MV-4-11 (cell line): ENCODE data around the gene PLEKHD1.
A peak's percentile ranks its signal among the peaks of the same experiment; 100 is the strongest.
"Not testable (repeated sequence)": the region's sequence is repeated elsewhere in the genome, so short reads cannot be mapped to it uniquely, and the experiment has no call there.

Experiments
- DNase-seq: peaks from one replicate; lab custom pipeline; 2025; lab: John Stamatoyannopoulos, UW

The PLEKHD1 gene

DNA sequence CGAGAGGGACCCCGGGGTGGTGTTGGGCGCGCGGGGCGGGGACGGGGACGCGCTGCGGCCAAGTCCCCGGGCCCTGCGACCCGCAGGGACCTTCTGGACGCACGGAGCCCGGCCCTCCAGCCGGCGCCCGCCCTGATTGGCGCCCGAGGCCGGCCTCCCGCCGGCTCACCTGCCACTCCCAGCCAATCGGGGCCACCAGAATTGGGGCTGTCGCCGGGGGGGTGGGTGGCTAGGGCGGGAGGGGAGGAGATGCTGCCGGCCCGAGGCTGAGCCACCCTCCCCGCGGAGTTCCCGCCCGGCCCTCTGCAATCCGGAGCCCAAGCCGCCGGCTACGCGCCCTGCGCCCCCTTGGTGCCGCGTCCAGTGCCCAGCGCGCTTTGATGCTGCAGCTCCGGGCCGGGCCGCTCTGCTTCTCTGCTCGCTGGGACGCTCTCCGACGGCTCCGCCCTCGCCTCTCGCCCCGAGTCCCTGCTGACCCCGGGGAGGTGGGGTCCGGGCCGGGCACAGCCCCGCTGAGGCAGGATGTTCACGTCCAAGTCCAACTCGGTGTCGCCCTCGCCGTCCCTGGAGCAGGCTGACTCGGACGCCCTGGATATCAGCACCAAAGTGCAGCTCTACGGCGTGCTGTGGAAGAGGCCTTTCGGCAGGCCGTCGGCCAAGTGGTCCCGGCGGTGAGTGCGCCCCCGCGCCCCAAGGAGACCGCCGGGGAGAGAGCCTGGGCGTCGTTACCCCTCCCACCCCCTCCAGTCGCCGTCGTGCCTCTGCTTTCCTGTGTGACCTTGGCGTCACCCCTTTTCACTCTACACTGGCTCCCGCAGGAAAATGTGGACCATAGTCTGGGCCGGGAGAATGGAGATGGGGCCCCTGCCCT is at the start of gene PLEKHD1:
Gene PLEKHD1, plus strand, starts transcription at position 285 of the 871 bp plus-strand sequence. Its CDS starts 238 bp downstream, at position 523.
- no peak for DNase-seq

DNA sequence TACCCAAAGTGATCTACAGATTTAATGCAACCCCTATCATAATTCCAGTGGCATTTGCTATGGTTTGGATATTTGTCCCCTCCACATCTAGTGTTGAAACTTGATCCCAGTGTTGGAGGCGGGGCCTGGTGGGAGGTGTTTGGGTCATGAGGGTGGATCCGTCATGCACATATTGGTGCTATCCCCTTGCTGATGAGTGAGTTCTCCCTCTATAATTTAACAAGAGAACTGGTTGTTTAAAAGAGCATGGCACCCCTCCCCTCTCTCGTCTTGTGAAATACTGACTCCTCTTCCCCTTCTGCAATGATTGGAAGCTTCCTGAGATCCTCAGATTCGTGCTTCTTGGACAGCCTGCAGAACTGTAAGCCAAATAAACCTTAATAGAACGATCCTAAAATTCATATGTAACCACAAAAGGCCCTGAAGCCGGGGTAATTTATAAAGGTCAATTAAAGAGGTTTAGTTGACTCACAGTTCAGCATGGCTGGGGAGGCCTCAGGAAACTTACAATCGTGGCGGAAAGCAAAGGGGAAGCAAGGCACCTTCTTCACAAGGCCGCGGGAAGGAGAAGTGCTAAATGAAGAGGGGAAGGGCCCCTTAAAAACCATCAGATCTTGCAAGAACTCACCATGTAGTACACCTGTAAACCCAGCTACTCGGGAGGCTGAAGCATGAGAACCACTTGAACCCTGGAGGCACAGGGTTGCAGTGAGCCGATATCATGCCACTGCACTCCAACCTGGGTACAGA is 44.8 kb upstream of the PLEKHD1 start:
- peak; percentile 59 for DNase-seq

DNA sequence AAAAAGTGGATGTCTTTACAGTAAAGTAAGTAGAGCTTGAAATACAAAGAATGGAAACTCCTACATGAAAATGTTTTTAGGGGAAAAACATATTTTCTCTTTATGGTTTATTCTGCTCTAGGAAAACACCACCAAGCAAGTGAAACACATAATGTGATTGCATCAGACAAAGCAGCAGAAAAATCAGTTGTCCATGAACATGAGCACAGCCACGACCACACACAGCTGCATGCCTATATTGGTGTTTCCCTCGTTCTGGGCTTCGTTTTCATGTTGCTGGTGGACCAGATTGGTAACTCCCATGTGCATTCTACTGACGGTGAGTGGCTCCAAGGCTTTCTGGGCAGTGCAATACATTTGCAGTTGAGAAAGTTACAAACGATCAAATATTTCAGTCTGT is 42.6 kb upstream of the PLEKHD1 start:
- DNase-seq = peak; percentile 77

DNA sequence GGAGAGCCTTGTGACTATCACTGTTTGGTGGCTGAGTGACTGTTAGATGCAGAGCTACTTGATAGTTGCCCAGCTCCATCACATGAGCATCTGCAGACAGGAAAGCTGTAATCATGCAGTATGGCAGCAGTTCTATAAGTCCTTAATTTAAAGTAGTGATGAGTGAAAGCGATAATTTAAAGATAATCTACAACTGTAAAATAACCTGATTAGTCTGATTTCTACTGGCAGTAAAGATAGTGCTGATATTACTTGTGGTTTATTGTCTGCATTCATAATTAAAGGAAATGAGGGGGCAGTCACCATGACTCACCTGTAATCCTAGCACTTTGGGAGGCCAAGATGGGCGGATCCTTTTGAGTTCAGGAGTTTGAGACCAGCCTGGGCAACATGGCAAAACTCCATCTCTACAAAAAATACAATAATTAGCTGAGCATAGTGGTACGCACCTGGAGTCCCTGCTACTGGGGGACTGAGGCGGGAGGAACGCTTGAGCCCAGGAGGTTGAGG is 41.2 kb upstream of the PLEKHD1 start:
- no peak for DNase-seq

DNA sequence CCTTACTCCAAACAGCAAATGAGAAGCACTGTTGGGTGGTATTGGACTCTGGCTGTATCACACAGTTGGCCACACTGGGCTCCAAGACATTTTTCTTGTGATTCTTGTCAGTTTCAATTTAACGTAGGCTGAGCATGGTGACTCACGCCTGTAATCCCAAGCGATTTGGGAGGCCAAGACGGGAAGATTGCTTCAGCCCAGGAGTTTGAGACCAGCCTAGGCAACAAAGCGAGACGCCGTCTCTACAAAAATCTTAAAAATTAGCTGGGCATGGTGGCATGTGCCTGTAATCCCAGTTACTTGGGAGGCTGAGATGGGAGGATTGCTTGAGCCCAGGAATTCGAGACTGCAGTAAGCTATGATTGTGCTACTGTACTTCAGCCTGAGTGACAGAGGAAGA is 35.3 kb upstream of the PLEKHD1 start:
- DNase-seq = no peak

DNA sequence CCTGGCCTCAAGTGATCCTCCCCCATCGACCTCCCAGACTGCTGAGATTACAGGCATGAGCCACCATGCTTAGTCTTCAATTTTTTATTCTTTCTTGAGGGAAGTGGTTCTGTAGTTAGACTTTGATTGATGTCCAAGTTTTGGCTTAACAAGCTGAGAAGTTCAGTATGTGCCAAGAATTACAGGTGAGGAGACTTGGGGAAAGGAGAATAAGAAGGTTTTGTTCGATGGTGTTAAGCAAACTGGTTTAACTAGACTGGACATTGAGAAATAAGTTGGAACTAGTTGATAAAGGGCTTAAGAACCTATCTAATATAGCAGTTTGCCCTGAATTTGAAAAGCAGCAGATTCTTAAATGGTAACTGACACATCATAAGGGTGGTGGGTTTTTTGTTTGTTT is 32.6 kb upstream of the PLEKHD1 start:
- DNase-seq = no peak

DNA sequence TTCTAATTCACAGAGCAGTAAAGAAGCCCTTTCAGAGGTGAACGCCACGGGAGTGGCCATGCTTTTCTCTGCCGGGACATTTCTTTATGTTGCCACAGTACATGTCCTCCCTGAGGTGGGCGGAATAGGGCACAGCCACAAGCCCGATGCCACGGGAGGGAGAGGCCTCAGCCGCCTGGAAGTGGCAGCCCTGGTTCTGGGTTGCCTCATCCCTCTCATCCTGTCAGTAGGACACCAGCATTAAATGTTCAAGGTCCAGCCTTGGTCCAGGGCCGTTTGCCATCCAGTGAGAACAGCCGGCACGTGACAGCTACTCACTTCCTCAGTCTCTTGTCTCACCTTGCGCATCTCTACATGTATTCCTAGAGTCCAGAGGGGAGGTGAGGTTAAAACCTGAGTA is 26.2 kb upstream of the PLEKHD1 start:
- DNase-seq = no peak

DNA sequence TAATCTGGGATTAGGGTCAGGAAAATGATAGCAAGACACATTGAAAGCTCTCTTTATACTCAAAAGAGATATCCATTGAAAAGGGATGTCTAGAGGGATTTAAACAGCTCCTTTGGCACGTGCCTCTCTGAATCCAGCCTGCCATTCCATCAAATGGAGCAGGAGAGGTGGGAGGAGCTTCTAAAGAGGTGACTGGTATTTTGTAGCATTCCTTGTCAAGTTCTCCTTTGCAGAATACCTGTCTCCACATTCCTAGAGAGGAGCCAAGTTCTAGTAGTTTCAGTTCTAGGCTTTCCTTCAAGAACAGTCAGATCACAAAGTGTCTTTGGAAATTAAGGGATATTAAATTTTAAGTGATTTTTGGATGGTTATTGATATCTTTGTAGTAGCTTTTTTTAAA is 25.4 kb upstream of the PLEKHD1 start:
- no peak for DNase-seq

DNA sequence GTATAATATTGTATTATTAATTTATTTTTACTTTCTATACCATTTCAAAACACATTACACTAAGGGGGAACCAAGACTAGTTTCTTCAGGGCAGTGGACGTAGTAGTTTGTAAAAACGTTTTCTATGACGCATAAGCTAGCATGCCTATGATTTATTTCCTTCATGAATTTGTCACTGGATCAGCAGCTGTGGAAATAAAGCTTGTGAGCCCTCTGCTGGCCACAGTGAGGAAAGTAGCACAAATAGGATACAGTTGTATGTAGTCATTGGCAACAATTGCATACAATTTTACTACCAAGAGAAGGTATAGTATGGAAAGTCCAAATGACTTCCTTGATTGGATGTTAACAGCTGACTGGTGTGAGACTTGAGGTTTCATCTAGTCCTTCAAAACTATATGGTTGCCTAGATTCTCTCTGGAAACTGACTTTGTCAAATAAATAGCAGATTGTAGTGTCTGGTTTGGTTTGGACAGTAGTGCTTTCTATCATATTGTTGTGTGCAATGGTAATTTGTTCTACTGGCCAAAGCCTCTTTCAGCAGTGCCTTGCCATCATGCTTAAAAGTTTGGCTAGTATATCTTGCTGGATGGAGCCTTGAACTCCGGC is 24.3 kb upstream of the PLEKHD1 start:
- DNase-seq = peak; percentile 91

DNA sequence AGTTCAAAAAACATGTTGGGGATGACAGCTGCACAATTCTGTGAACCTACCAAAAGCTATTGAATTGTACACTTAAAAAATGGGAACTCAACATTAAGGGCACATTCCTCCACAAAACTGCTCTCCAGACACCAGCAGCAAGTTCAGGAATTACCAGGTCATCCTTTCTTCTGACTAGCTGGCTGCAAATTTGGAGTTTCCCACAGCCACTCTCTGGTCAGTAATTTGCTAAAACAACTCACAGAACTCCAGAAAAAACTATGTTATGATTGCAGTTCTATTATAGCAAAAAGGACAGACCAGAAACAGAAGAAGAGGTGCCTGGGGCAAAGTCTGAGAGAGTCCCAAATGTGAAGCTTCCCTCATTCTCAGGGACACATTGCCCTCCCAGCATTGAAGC is 20.1 kb upstream of the PLEKHD1 start:
- no peak for DNase-seq

DNA sequence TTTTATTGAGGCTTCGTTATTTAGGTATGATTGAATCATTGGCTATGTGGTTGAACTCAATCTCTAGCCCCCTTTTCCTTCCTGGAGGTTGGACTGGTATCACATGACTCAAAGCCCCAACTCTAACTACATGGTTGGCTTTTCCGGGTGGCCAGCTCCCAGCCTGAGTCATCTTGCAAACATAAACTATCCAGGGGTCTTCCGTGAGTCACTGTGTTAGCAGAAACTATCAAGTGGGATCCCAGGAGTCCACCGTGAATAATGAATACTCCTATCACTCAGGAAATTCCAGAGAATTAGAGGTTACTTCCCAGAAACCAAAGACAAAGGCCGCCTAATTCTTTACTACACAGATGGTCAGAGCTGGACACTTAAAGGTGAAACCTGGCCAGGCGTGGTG is 19.7 kb upstream of the PLEKHD1 start:
- no peak for DNase-seq

DNA sequence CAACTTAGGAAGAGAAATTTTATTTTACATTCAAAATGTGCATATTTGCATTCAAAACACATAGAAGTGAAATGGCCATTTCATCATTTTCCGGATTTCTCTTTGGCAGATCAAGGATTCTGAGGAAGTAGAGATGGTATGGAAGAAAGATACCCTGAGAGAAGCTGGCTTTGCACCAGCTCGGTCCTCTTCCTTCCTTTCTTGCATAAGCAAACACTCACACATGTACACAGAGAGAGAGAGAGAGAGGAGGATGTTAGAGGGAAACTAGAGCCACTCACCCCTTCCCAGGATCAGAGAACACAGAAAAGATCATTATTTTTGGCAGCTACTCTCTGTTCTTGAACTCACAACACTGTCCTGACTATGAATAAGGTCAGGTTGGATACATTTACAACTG is 15.6 kb upstream of the PLEKHD1 start:
- peak; percentile 63 for DNase-seq

DNA sequence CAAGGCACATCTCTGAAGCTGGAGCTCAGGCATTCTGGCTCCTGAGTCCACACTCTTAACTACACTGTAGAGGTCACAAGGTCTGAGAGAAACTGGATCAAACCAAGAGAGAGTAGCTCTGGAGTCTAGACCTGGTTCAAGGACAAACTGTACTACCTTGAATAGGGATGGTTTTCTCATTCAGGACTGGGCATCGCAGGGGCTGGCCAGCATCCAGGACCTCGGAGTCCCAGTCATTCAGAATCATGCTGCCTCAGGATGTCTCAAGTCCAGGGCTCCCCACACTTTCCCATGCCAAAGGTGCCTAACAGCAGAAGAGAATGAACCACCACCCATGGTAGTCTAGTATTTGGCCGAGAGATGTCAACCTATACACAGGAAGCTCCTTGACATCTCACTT is 13.1 kb upstream of the PLEKHD1 start:
- no peak for DNase-seq

DNA sequence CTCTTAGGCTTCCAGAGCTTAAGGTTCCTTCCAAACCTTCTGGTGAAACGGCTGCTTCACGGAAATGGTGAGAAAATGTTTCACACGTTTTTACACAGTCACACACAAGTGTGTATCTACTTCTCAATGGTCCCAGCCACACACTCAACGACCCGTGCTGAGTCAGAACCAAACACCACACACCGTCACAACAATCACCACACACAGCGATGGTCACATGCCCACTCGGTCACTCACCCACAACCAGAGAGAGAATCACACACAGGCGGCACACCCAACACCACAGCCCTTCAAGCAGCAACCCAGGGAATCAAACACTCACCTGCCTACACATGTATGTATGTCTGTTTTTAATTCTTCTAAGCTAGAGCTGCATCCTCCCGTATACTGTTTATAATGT is 12.6 kb upstream of the PLEKHD1 start:
- no peak for DNase-seq

DNA sequence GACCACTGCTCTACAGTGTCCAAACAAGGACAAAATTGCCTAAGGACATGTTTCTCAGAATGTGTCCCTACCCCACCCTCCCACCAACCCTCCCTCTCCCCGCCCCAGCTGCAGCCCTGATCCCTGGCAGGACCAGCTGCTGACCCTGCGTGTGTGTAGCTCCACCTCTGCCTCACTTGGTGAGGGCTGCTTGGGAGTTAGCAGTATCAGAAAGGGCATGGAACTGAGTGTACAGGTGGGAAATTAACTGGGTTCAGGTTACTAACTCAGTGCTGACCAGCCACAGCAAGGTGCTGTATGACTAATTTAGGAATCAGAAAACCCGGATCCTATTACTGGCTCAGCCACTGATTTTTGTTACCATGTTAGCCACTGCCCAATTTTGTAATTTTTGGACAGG is 11.3 kb upstream of the PLEKHD1 start:
- no peak for DNase-seq

DNA sequence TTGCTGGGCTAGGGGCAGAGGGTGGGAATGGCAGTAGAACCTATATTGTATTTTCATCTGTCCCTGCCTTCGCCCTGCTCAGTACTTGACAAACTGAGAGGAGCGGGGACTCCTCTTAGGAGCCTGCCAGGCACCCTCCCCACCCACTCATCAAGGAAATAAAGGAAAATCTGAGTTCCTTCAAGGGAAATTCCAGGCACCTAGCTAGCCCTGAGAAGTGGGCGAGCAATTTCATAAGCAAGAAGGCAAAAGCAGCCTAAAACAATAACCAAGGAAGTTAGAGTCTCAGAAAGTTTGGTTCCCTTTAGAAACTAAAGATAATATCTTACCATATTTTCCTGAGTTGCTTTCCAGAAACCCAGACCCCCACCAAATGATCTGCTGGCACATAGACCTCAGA is 10.6 kb upstream of the PLEKHD1 start:
- DNase-seq = no peak

DNA sequence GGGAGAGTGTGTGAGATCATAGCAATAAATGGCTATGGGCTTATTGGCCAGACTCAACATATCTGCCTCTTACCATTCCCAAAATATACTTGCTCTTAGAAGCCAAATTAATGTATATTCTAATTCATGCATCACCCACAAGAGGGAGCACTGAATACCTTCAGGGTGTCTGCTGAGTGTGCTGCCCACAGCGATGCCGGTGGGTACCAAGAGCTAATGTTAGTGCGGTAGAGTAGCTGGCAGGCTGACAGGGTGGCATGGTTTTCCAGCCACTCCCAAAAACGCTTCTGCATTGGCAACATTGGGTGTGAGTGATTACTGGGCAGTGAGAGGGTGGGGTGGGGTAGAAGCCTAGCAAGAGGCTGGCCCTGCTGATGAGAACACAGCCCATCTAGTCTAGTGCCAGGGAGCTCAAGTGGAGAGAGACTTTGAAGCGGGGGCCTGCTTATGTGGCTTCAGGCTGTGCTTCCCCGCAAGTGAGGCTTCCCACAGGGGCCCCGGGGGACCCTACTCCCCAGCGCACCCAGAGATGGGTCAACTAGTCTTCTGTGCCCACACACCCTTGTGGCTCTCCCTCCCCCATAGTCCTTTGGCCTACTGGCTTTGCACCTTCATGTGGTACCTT is 9.2 kb upstream of the PLEKHD1 start:
- peak; percentile 29 for DNase-seq

DNA sequence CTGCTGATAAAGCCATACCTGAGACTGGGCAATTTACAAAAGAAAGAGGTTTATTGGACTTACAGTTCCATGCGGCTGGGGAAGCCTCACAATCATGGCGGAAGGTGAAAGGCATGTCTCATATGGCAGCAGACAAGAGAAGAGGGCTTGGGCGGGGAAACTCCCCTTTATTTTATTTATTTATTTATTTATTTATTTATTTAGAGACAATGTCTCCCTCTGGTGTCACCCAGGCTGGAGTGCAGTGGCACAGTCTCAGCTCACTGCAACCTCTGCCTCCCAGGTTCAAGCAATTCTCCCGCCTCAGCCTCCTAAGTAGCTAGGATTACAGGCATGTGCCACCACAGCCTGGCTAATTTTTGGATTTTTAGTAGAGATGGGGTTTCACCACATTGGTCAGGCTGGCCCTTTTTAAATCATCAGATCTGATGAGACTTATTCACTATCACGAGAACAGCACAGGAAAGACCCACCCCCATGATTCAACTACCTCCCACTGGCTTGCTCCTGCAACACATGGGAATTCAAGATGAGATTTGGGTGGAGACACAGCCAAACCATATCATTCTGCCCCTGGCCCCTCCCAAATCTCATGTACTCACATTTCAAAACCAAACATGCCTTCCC is 7.6 kb upstream of the PLEKHD1 start:
- DNase-seq = not testable (repeated sequence)

DNA sequence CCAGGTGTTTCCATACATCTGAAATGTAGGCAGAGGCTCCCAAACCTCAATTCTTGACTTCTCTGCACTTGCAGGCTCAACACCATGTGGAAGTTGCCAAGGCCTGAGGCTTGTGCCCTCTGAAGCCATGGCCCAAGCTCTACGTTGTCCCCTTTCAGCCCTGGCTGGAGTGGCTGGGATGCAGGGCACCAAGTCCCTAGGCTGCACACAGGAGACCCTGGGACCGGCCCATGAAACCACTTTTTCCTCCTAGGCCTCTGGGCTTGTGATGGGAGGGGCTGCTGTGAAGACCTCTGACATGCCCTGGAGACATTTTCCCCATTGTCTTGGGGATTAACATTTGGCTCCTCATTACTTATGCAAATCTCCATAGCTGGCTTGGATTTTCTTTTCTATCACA is 6.5 kb upstream of the PLEKHD1 start:
- DNase-seq = not testable (repeated sequence)

DNA sequence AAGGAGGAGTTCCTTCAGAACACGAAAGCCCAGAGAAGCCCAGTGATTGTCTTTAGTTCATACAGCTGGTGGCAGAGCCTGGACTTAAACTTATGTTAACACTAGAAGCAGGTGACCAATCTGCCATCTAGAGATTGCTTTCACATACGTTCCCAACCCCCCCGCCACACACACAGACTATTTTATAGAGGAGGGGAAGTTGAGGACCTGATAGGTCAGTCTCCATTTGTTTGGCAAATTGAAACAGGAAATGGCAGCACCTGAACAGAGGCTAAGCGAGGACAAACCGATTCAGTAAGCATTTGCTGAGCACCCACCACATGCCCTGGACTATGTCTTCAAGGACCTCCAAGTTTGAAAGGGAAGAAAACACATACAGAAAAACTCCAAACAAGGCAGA is 4.8 kb upstream of the PLEKHD1 start:
- DNase-seq = no peak

DNA sequence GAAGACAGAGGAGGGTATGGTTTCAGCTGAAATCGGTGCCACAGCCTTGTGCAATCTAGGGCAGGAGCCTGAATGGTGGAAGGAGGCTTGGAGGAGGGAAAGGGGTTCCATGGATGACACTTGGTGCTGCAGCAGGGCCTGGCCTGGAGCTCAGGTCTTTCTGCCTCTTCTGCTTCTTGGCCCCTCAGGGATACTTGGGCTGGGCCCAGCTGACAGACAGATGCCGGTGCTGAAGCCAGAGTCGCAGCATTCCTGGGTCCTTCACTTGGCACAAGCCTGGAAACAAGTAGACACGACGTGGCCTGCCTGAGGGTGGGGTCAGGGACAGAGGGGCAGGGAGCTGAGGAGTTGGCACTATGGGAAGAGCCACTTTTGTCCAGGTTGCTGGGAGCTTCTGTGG is 4.4 kb upstream of the PLEKHD1 start:
- no peak for DNase-seq
